GM18508 (cell line): ENCODE data around the gene EXOSC1.
"Not testable (repeated sequence)": the region's sequence is repeated elsewhere in the genome, so short reads cannot be mapped to it uniquely, and the experiment has no call there.

Source experiments
- ATAC-seq: cut with Tn5 transposase; IDR thresholded peaks from one replicate; pipeline ENCODE4 v1.9.1; 2021; ENCODE audit warnings: moderate number of reproducible peaks; ENCODE audit not compliant: insufficient read depth, unreplicated experiment

The EXOSC1 gene

GRCh38 chr10:97462309-97462708, 16.5 kb upstream of the EXOSC1 start:
- ATAC-seq: no peak

- ATAC-seq: no peak
Measured at GRCh38 chr10:97459933-97460332, 14.1 kb upstream of the EXOSC1 start.

GRCh38 chr10:97459111-97459510, 13.3 kb upstream of the EXOSC1 start:
- ATAC-seq: no peak

GRCh38 chr10:97456686-97457065, 10.9 kb upstream of the EXOSC1 start:
- no peak for ATAC-seq

- ATAC-seq: no peak
Measured at GRCh38 chr10:97456034-97456685, 10.4 kb upstream of the EXOSC1 start.

- ATAC-seq: no peak
Measured at GRCh38 chr10:97454330-97455036, 8.7 kb upstream of the EXOSC1 start.

- ATAC-seq: no peak
Measured at GRCh38 chr10:97452352-97452751, 6.5 kb upstream of the EXOSC1 start.

- no peak for ATAC-seq
Measured at GRCh38 chr10:97451605-97452004, 5.8 kb upstream of the EXOSC1 start.

- no peak for ATAC-seq
Measured at GRCh38 chr10:97450828-97451227, 5.0 kb upstream of the EXOSC1 start.

GRCh38 chr10:97445357-97445721, 467 bp downstream of the EXOSC1 start:
- no peak for ATAC-seq

- no peak for ATAC-seq
Measured at GRCh38 chr10:97444212-97444611, 1.6 kb downstream of the EXOSC1 start.

- no peak for ATAC-seq
Measured at GRCh38 chr10:97442277-97442676, 3.5 kb downstream of the EXOSC1 start.

GRCh38 chr10:97435211-97435610, 10.6 kb downstream of the EXOSC1 start:
- ATAC-seq: no peak

GRCh38 chr10:97434557-97434956, 11.2 kb downstream of the EXOSC1 start:
- no peak for ATAC-seq

GRCh38 chr10:97434055-97434454, 11.8 kb downstream of the EXOSC1 start:
- no peak for ATAC-seq

GRCh38 chr10:97428572-97428981, 17.2 kb downstream of the EXOSC1 start:
- no peak for ATAC-seq

GRCh38 chr10:97427571-97428179, 18.1 kb downstream of the EXOSC1 start:
- ATAC-seq: no peak

- no peak for ATAC-seq
Measured at GRCh38 chr10:97426776-97427570, 18.8 kb downstream of the EXOSC1 start.

GRCh38 chr10:97425964-97426775, 19.6 kb downstream of the EXOSC1 start, which contains the start of gene PGAM1:
PGAM1 (plus strand) TSS chr10:97426191; CDS start chr10:97426308, 117 bp downstream.
- peak; percentile 63 for ATAC-seq

GRCh38 chr10:97423757-97424098, 22.1 kb downstream of the EXOSC1 start:
- not testable (repeated sequence) for ATAC-seq
